ENCODE results near the gene CHRNB1.

GRCh38 chr17:7408252-7408727, 36.6 kb upstream of the CHRNB1 start:
- TF ChIP-seq, protein P1, sequence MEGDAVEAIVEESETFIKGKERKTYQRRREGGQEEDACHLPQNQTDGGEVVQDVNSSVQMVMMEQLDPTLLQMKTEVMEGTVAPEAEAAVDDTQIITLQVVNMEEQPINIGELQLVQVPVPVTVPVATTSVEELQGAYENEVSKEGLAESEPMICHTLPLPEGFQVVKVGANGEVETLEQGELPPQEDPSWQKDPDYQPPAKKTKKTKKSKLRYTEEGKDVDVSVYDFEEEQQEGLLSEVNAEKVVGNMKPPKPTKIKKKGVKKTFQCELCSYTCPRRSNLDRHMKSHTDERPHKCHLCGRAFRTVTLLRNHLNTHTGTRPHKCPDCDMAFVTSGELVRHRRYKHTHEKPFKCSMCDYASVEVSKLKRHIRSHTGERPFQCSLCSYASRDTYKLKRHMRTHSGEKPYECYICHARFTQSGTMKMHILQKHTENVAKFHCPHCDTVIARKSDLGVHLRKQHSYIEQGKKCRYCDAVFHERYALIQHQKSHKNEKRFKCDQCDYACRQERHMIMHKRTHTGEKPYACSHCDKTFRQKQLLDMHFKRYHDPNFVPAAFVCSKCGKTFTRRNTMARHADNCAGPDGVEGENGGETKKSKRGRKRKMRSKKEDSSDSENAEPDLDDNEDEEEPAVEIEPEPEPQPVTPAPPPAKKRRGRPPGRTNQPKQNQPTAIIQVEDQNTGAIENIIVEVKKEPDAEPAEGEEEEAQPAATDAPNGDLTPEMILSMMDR (IDR thresholded peaks at IDR 0.05) = no peak
- TF ChIP-seq POLR2A (IDR thresholded peaks at IDR 0.05) = no peak

Data from adrenal gland (tissue), 5 donors.